Activated naive CD8-positive, alpha-beta T cell treated with anti-CD3 and anti-CD28 coated beads, Interleukin-2, amount 10 ng/mL, durations not matched to agents 7 days and 5 days (primary cell): ENCODE measurements around the gene RNF5. TPM values are rescaled to one million over a fixed set of nuclear protein-coding genes. Genes with fewer than 3 reads are reported as not detected.

Source experiments
- ATAC-seq: fragments of 150-1000 bp; cut with Tn5 transposase; one replicate; pipeline ENCODE4 v1.10.0; 2021; ENCODE audit warnings: low read depth, moderate library complexity
- POLR2A ChIA-PET: fragments of 350-600 bp; sonication (Branson Sonifier 250); formaldehyde crosslinking; loops from one replicate; lab custom pipeline; 2021; ENCODE audit warnings: antibody characterized with exemption; lab: Charles Lee
- DNase-seq: peaks from one replicate; pipeline ENCODE4 v3.0.0; 2021
- H3K27ac Mint-ChIP-seq: one replicate; pipeline ENCODE4 v1.8.0; 2022; ENCODE audit warnings: mild to moderate bottlenecking, mixed read lengths
- H3K27me3 Mint-ChIP-seq: one replicate; pipeline ENCODE4 v1.8.0; 2022; ENCODE audit warnings: mild to moderate bottlenecking, moderate library complexity, mixed read lengths
- H3K36me3 Mint-ChIP-seq: one replicate; pipeline ENCODE4 v1.8.0; 2021; ENCODE audit warnings: mild to moderate bottlenecking, mixed read lengths
- H3K4me1 Mint-ChIP-seq: one replicate; pipeline ENCODE4 v1.8.0; 2021; ENCODE audit warnings: mixed read lengths
- H3K4me3 Mint-ChIP-seq: one replicate; pipeline ENCODE4 v1.8.0; 2022; ENCODE audit warnings: mild to moderate bottlenecking, moderate library complexity, mixed read lengths
- H3K9me3 Mint-ChIP-seq: one replicate; pipeline ENCODE4 v1.8.0; 2021; ENCODE audit warnings: mixed read lengths
- microRNA-seq: library from miRNA; unstranded; fragments of <30 nt; microRNA quantifications from one replicate; pipeline ENCODE4 v1.2.0, GENCODE V29; 2022
- total RNA-seq, 2 experiments: library from RNA; stranded (reverse); gene quantifications; one replicate each; pipeline ENCODE4 v1.2.3, GENCODE V29; 2021

RNF5 gene
- total RNA-seq, 2 experiments from 2014 or later, result 44.5 to 49.5 TPM

- no peak for DNase-seq
- H3K27ac Mint-ChIP-seq, result no peak overlapping the region
- ATAC-seq, result no peak
- H3K36me3 Mint-ChIP-seq, result no peaks in the 10 kb centered on the region
- H3K4me3 Mint-ChIP-seq, result no peak overlapping the region
- H3K4me1 Mint-ChIP-seq, result peaks cover 11% of the 10 kb centered on the region
- H3K9me3 Mint-ChIP-seq, result no peaks in the 10 kb centered on the region
- H3K27me3 Mint-ChIP-seq, result no peaks in the 10 kb centered on the region
- POLR2A ChIA-PET, result no interaction called here
These were observed 40.0 kb downstream of the RNF5 start for GRCh38 chr6:32218167-32218566.

- DNase-seq (no peak), ATAC-seq (no peak)
- peaks cover 9% of the 10 kb centered on the region for H3K4me1 Mint-ChIP-seq
- no peak overlapping the region for H3K27ac Mint-ChIP-seq
- H3K4me3 Mint-ChIP-seq, result no peak overlapping the region
- H3K27me3 Mint-ChIP-seq, result no peaks in the 10 kb centered on the region
- H3K9me3 Mint-ChIP-seq, result no peaks in the 10 kb centered on the region
- POLR2A ChIA-PET, result interaction anchor here (0.5 kb wide), 1 partner anchor 498 kb away, joined by 4 read pairs; no protein-coding TSS in a partner anchor
- no peaks in the 10 kb centered on the region for H3K36me3 Mint-ChIP-seq
These were observed 41.8 kb downstream of the RNF5 start for GRCh38 chr6:32220021-32220420.

GRCh38 chr6:32222333-32223230 lies 44.4 kb downstream of the RNF5 start:
- Mint-ChIP-seq H3K27me3 (no peaks in the 10 kb centered on the region), H3K4me1 (peaks cover 5% of the 10 kb centered on the region), H3K36me3 (no peaks in the 10 kb centered on the region), H3K9me3 (no peaks in the 10 kb centered on the region), H3K27ac (no peak overlapping the region), H3K4me3 (no peak overlapping the region)
- POLR2A ChIA-PET, result no interaction called here
- DNase-seq (no peak), ATAC-seq (no peak)

DNA sequence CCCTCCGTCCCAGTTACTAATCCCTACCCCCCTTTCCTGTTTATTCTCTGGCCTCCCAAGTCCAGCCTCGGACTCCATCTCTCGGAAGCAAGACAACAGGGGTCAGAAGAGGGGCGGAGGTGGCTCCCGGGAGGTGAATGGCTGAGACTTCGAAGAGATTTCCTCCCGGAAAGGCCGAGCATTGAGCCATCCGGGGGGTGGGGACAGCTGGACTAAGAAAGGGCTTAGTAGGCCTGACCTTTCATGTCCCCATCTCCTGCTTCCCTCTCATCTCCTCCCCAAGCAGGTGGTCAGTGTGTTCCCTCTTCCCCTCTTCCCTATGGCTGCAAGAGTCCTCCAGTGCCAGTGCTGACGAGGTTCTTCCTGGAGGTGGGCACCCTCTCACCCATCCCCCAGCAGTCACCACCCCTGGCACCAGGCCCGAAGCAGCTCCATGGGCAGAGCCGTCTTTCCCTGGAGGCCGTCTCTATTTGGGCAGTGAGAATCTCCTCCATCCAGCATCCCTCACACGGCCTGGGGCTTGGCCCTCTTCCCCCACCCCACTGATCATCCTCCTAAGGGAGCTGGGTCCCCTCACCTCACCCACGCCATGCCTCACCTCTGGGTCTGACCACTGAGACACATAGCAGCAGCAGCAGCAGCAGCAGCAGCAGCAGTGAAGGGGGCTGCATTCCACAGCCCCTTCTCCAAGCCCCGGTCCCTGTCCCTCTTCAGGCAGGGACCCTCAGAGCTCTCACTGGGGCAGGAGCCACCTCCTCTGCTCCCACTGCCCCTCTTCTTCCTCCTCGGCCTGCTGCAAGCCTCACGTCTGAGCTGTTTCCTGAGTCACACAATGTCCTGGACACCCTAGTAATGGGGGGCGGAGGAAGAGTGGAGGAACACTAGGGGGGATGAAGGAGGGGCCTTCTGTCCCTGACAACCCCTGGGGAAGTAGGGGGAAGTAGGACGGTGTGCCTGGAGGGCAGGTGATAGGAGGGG lies 45.3 kb downstream of the RNF5 start, which contains the start of gene NOTCH4:
Gene NOTCH4 (minus strand): TSS at position 810 of the 978 bp plus-strand sequence. CDS start 139 bp downstream, at position 671.
- Mint-ChIP-seq H3K4me1 (peaks cover 7% of the 10 kb centered on the region), H3K4me3 (no peak within 1 kb of the TSS), H3K27ac (no peak within 1 kb of the TSS), H3K9me3 (no peaks in the 10 kb centered on the region), H3K27me3 (no peaks in the 10 kb centered on the region), H3K36me3 (no peaks in the 10 kb centered on the region)
- ATAC-seq (no peak), DNase-seq (no peak)
- POLR2A ChIA-PET, result no interaction called here

DNA sequence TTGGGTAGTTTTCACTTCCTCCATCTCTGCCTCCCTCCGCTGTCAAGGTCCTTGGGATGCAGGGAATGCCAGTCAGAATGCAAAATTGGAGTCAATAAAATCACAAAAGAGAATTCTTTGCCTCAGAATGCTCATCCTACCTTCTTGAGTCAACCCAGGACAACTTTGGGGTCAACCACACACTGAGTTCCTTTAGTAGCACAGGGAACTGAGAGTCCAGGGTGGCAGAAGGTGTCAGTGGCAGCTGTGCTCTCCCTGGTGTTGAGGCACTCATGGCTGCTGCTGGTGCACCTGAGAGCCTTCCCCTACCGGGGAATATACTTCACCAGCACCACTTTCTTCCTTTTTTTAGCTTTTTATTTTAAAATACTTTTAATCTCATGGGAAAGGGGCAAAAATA lies 46.5 kb downstream of the RNF5 start:
- no peak overlapping the region for H3K4me3 Mint-ChIP-seq
- peaks cover 7% of the 10 kb centered on the region for H3K4me1 Mint-ChIP-seq
- POLR2A ChIA-PET, result no interaction called here
- DNase-seq (no peak), ATAC-seq (no peak)
- no peaks in the 10 kb centered on the region for H3K36me3 Mint-ChIP-seq
- no peak overlapping the region for H3K27ac Mint-ChIP-seq
- no peaks in the 10 kb centered on the region for H3K27me3 Mint-ChIP-seq
- no peaks in the 10 kb centered on the region for H3K9me3 Mint-ChIP-seq

- H3K27me3 Mint-ChIP-seq, result no peaks in the 10 kb centered on the region
- POLR2A ChIA-PET, result no interaction called here
- no peaks in the 10 kb centered on the region for H3K9me3 Mint-ChIP-seq
- DNase-seq, result no peak
- no peaks in the 10 kb centered on the region for H3K36me3 Mint-ChIP-seq
- peaks cover 7% of the 10 kb centered on the region for H3K4me1 Mint-ChIP-seq
- no peak overlapping the region for H3K4me3 Mint-ChIP-seq
- no peak for ATAC-seq
- H3K27ac Mint-ChIP-seq, result no peak overlapping the region
These were observed 48.2 kb downstream of the RNF5 start for GRCh38 chr6:32226434-32226833.

Small RNA genes lying within 50 kb of the gene (microRNA-seq; reads per million reads assigned to microRNA genes)
- 4.2 reads per million for gene MIR6721
- not detected for gene MIR6833

Other genes starting within 250 kb of the RNF5 start
- gene CFB, start 232.3 kb upstream of the RNF5 start, total RNA-seq, result 1 to 10 TPM; 1.2 to 2.1 TPM
- 10 to 100 TPM; 61.3 to 62.5 TPM for gene NELFE, start 219.4 kb upstream of the RNF5 start, total RNA-seq
- 100 to 1,000 TPM; 102 to 112 TPM for gene SKIC2, start 219.2 kb upstream of the RNF5 start, total RNA-seq
- gene DXO, start 206.3 kb upstream of the RNF5 start, total RNA-seq, result 10 to 100 TPM; 22.4 to 28.6 TPM
- 1 to 10 TPM; 3.4 to 6.7 TPM for gene C4A, start 196.3 kb upstream of the RNF5 start, total RNA-seq
- 1 to 10 TPM; 4.1 to 5.7 TPM for gene C4B, start 163.6 kb upstream of the RNF5 start, total RNA-seq
- gene CYP21A2, start 140.0 kb upstream of the RNF5 start, total RNA-seq, result under 1 TPM; 0.43 to 0.72 TPM
- 1 to 10 TPM; 8.6 to 9.2 TPM for gene TNXB, start 69.1 kb upstream of the RNF5 start, total RNA-seq
- 100 to 1,000 TPM; 136 to 147 TPM for gene ATF6B, start 50.2 kb upstream of the RNF5 start, total RNA-seq
- 1 to 10 TPM; 5.5 to 6.3 TPM for gene FKBPL, start 48.1 kb upstream of the RNF5 start, total RNA-seq
- gene PRRT1, start 26.5 kb upstream of the RNF5 start, total RNA-seq, result 1 to 10 TPM; 1.1 to 1.2 TPM
- gene PPT2, start 24.3 kb upstream of the RNF5 start, total RNA-seq, result 10 to 100 TPM; 19.2 to 23.7 TPM
- gene EGFL8, start 13.8 kb upstream of the RNF5 start, total RNA-seq, result 10 to 100 TPM; 19.6 to 22.6 TPM
- gene AGPAT1, start 2.3 kb upstream of the RNF5 start, total RNA-seq, result 10 to 100 TPM; 38.1 to 40.8 TPM
- 10 to 100 TPM; 47.4 to 52.3 TPM for gene AGER, start 5.8 kb downstream of the RNF5 start, total RNA-seq
- 100 to 1,000 TPM; 107 to 112 TPM for gene PBX2, start 11.8 kb downstream of the RNF5 start, total RNA-seq
- gene GPSM3, start 14.2 kb downstream of the RNF5 start, total RNA-seq, result 100 to 1,000 TPM; 251 to 260 TPM
- under 1 TPM; 0.67 to 0.79 TPM for gene NOTCH4, start 45.7 kb downstream of the RNF5 start, total RNA-seq
- not detected for gene TSBP1, start 193.5 kb downstream of the RNF5 start, total RNA-seq
- not detected for gene BTNL2, start 228.8 kb downstream of the RNF5 start, total RNA-seq